Vagina (tissue), 2 donors: Measurements from ENCODE around the gene SEC31B.

Source experiments
- CTCF ChIP-seq, 3 experiments: fragments of 450-650 bp in 2 of 3; fragments of 200-600 bp in 1 of 3; sonication (generic) in 1 of 3; IDR thresholded peaks; one replicate each; pipeline ENCODE4 v1.5.1; 2017 to 2019; ENCODE audit warnings: antibody characterized with exemption in 3 of 3, mild to moderate bottlenecking in 2 of 3, moderate library complexity in 2 of 3
- POLR2AphosphoS5 ChIP-seq, 2 donors: sonication (generic); formaldehyde crosslinking; IDR thresholded peaks; one replicate each; pipeline ENCODE4 v1.9.0; 2017; ENCODE audit warnings: antibody characterized with exemption in 2 of 2, mild to moderate bottlenecking in 2 of 2, low read depth in 1 of 2; ENCODE audit not compliant: insufficient read depth in 1 of 2

- TF ChIP-seq CTCF (IDR thresholded peaks at IDR 0.05) = no peak
- TF ChIP-seq POLR2AphosphoS5 (IDR thresholded peaks at IDR 0.05; ENCODE audit: insufficient read depth in 1 of 2, low read depth in 1 of 2) = no peak
These were observed 49.9 kb downstream of the SEC31B start for GRCh38 chr10:100469756-100470155.
